Left renal cortex interstitium (tissue), 4 donors: Measurements from ENCODE around the gene COASY. TPM values are rescaled to one million over a fixed set of nuclear protein-coding genes. Genes with fewer than 3 reads are reported as not detected.

ENCODE experiments used
- DNase-seq, 4 donors: peaks; one replicate each; pipeline ENCODE4 v3.0.0-alpha.2; 2013; ENCODE audit warnings: low read depth in 4 of 4, low spot score in 2 of 4, missing footprints in 1 of 4
- polyA plus RNA-seq, 4 donors: library from polyadenylated mRNA; unstranded; fragments of 120-200 nt; gene quantifications; one replicate each; pipeline ENCODE4 v1.2.1, GENCODE V29; 2013; ENCODE audit not compliant: insufficient read length in 4 of 4

COASY gene
- polyA plus RNA-seq, 4 donors, result 57.7 to 67.1 (median 59.9) TPM

DNA sequence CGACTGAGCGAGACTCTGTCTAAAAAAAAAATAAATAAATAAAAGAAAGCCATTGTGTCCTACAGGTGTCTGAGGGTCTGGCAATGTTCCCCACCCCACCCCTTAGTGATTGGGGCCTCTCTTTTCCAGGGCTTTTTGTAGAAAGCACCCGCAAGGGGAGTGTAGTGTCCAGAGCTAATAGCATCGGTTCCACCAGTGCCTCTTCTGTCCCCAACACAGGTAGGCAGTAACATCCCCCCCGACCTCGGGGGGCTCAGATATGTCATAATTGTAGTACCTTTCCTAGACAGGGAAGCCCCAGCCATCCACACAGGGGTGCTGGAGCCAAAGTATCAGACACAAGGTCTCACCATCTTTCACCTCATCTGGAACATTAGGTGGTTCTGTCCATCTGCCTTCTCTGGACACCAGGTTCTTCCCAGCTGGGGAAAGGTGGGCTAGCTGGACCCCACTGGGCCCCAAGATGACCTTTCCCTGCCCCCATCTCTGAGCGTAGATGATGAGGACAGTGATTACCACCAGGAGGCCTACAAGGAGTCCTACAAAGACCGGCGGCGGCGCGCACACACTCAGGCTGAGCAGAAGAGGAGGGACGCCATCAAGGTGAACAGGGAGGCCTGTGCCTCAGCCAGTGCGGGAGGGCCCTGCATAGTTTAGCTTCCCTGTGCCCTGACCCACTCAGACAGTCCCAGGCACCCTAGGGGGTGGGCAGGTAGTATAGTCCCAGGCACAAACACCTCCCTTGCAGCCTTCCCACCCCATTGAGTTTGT, 6.6 kb downstream of the COASY start:
- DNase-seq, result no peak

DNA sequence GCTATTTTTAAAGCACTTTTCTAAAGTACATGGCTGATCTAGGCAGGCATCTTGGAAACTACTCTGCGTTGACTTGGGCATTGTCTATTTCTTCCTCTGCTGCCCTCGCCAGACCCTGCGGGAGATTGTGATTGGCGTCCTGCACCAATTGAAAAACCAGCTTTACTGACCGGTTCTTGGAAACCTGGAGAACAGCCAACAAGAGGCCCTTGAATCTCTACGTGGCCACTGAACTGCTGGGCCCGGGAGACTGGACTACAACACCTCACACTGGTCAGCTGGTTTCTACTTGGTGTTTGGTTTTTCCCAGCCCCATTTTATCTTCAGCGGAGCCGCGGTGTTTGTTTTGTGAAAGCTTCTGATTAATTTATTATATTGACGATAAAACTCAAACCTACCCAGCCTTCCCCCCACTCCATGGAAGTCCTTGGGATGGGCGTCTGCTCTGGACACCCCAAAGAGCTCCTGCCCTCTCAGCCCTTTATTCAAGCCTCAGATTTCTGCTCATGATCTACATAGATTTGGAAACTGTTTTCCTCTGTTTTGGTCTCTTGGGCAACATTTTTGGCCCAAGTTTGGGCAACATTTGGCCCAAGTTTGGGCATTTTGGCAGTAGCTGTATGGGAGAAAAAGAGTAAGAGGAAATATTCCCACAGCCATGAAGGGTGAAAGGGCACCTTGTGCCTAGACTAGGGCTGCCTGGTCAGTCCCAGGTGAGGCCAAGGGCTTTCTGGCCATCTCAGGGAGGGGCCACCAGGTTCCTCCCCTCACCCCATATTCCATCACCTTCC, 9.7 kb downstream of the COASY start:
- DNase-seq, result no peak

DNA sequence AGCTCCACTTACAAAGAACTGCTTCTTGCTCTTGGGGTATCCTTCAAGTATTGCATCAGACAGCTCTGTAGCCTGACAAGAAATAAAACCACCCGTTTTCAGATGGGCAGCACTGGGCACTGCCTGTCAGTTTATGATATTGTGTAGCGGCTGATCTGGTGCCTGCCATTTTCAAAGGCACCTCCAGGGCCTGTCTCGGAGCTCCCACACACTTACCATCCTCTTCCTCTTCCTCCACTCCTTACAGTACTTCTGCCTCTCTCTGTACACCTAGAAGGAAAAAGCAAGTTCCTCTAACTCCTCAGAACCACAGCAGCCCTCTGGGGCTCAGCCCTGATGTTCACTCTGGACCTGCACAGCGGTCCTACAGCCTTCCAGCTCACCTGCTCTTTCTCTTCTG, 11.1 kb downstream of the COASY start:
- no peak for DNase-seq

DNA sequence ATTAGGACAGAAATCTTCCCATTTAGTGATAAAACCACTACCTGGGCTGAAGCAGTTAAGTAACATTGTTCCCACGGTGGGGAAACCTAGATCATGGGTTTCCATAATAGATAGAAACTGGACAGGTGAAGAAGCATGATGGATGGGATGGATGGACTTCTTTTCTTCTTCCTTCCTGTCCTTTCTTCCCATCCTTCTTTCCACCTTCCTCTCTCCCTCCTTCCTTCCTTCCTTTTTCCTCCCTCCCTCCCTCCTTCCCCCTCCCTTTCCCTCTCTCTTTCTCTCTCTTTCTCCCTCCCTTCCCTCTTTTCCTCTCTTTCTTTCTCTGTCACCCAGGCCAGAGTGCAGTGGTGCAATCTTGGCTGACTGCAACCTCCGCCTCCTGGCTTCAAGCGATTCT, 12.5 kb downstream of the COASY start:
- no peak for DNase-seq

DNA sequence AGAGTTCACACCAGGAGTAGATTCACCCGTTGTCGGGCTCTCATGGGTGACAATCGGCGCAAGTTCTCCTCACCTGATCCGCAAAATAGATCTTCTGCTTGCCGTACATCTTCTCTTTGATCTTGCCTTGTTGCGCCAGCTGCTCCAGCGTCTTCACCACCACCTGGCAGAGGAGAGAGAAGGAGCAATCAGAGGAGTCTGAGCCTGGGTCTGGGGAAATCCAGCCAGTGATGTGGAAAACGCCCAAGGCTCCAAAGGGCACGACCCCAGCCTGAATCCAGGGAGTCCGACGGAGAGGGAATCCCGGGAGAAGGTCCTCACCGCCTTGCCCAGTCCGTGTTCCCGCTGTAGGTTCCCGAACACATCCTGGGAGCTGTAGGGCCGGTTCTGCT, 15.2 kb downstream of the COASY start:
- DNase-seq, result no peak

DNA sequence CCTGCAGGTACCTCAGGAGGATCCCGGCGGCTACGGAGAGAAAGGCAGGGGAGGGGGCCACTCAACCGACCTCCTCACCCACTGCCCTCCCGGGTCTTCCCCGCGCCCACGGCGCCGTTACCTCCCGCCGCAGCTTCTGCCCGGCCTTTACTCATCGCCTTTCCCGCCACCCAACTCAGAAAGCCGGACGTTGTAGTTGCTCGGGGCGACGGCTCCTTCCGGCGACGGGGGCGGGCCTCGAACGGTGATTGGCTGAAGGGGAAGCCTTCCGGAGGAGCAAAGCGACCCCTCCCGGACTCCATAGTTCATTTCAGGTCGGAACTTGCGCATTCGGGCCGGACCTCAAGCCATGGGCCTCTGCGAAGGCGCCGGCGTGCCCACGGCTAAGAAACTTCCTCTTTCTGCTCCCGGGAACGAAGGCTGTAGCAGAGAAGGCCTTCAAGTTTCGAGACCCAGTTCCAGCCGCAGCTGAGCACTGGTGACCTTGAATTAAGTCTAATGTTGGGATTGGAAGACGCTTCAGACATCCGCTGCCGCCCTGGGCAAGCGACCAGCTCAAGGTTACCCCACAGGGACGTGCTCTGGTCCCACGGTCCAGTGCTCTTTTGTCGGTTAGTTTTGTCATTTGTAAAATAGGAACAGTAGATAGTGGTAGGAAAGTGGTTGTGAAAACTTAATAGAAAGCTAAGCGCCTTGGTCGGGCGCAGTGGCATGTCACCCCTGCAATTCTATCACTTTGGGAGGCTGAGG, 15.8 kb downstream of the COASY start, which contains the start of gene PSMC3IP:
Gene PSMC3IP (minus strand): TSS at position 198 of the 750 bp plus-strand sequence. CDS start 43 bp downstream, at position 155.
- peak in 3 of 4 donors; percentile 75 to 91 (median 83) for DNase-seq

DNA sequence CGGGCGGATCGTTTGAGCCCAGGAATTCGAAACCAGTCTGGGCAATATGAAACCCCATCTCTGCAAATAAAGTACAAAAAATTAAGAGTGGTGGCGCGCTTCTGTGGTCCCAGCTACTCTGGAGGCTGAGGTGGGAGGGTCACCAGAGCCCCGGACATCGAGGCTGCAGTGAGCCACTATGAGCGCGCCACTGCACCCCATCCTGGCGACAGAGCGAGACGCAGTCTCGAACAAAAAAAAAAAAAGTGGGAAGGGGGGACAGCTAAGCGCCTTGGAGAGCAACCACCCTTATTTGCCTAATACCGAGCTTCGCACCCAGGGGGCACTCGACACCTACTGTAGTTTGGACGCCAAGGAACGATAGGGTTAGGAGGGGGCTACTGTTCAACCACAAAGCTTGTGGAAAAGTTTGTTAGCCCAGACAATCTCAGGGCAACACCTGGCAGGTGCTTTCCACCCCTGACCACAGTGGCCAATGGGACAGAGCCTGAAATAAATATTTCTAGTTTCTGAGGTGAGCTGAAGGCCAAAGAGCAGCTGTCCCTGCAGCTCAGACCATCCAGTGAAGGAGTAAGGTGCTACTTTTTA, 16.4 kb downstream of the COASY start:
- DNase-seq, result peak in 2 of 4 donors; percentile 58 to 80

DNA sequence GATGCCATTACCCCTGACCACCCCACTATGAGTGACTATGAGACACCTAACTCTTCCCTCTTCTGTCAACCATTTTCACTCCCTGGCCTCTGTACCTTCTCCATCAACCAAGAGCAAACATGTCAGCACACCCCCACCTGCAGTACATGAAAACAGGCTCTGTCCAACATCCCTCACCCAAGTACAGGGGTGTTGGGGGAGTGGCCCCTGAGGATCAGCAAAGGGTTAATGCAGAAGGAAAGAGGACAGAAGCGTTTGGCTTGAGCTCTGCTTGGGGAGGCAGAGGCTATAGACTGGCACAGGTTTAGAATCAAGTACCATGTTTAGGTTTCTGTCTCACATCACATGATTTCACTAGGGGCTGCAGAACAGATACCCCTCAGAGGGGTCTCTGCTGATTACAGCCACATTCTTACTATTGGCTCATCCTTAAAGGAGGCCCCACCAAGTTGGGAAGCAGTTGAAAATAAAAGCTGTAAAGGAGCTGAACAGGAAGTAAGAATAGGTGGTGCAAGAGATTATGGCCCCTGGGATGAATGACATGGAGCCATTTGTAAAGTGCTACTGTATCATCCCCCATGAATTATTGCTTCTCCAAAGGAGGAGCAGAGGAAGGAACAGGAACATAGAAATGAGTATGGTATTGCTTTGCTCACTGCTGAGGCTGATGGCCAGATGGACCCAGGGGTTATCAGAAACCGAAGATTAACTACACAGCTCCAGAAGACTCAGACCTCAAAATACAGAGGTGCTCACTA, 18.0 kb downstream of the COASY start:
- DNase-seq, result no peak

DNA sequence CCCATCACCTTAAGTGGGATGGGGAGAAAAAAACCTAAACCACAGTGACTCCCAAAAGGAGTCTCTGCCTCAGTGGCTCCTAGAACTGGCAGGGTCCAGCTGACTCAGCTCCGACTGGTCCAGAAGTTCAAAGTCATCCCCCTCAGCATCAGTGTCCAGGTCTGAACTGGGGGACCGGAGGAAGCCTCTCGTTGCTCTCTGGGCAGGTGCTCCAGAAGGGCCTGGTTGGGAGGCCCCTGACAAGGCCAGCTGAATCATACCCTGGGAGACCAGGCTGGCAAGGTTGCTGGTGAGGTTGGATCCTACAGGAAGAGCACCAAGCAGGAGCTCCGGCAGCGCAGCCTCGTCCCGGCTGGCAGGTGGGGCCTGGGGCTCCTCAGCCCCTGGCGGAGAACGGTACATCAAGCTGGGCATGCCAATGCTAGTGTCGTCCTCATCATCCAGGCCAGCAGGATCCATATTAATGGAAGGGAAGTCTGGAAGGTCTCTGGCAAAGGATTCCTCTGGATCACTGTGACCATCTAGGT, 19.9 kb downstream of the COASY start:
- no peak for DNase-seq

DNA sequence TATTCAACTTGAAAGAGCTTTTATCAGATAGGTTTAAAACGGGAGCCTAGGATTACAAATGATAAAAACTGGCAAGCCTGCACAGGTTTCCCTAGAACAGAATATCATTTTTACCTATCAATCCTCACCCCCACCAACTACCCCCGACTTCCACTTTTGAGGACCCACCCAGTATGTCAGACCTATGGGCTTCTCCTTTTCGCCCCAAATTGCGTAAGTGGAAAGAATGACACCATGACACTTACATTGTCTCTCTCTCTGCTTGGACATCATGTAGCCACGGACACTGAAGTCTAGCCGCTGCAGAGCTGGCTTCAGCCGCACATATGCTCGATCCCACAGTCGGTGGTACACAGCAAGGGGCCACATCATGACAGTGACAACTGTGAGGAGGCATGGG, 22.9 kb downstream of the COASY start:
- no peak for DNase-seq

DNA sequence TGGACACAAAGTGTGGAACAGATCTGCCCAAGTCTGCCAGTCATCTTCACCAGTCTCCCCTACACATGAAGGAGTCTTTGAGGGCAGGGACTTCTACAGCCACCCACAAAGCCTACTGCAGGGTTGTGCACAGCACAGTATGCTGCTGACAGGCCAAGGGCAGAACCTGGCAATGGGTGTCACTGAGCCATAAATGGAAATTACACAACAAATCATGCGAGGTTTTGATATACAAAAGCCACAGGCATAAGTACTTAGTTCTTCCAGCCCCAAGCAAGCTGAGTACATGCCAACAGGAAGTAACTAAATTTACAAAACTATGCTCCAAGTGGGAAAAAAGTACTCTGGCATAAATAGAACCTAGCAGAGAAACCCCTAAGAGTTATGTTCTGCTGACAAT, 23.4 kb downstream of the COASY start:
- DNase-seq, result no peak

DNA sequence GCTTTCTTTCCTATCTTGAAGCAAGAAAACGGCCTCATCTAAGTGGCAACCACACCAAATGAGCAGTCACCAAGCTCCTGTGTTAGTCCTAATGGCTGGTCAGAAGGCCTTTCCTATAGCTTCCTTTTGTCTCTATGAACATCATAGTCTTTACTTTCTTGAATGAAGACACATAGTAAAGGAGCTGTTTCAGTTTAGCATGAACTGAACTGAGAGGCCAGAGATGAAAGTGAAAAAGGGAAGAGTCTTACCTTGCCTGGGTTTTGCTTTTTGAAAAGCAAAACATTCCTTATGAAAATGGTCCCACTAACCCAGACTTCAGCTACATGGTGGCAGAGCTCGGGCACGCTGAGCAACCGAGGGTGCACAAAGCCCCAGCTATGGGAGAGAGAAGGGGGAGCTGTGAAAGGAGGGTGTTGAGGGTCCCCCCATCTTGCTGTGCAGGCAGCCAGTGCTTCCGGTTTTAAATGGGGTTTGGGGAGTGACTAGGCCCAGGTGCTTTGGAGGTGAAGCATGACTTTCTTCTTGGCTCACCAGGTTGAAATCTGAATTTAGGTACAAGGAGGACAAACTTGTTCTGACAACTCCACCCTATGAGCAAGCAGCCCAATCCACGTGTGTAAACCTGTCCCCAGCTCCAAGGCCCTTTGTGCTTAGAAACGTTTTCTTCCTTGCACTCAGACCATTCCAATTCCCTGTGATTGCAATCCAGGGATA, 24.7 kb downstream of the COASY start:
- DNase-seq, result no peak

DNA sequence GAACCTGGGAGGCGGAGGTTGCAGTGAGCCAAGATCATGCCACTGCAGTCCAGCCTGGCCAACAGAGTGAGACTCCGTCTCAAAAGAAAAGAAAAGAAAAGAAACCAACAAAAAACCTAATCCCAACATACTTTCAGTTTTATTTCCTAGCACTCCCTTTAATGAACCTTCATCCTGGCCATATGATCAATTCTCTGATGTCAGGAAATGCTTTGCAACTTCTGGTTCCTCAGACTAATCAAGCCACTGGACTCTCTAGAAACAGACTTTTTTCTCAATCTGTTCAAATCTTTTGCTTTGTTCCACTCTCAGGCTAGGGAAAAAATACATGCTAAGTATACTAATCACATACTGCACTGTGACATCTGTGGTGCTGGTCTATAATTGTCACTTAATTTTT, 28.9 kb downstream of the COASY start:
- DNase-seq, result no peak

DNA sequence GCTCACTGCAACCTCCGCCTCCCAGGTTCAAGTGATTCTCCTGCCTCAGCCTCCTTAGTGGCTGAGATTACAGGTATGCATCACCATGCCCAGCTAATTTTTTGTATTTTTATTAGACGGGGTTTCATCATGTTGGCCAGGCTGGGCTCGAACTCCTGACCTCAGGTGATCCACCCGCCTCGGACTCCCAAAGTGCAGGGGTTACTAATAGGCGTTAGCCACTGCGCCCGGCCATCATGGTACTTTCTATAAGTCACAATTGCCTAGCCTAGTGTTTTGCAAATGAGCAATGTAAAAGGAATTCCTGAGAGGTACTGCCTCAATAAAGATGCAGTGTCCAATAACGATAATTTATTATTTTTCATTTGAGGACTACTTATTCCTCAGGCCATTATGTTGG, 29.5 kb downstream of the COASY start:
- no peak for DNase-seq

DNA sequence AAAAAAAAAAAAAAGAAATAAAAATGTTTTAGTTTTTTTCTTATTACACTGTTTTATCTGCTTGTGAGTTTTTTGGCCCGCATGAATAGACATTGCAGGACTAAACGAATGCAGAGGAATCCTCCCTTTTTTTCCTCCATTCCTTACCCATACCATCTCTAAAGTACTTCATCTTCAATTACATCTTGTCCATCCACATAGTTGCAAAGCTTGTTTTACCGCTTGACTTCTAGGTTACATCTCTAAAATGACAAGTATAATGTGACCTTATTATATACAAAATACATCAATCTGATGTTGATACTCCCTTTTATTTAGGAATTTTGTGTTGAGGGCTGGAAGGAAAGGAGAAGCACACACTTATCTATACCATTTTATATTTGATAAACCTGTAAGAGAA, 34.4 kb downstream of the COASY start:
- DNase-seq, result no peak

DNA sequence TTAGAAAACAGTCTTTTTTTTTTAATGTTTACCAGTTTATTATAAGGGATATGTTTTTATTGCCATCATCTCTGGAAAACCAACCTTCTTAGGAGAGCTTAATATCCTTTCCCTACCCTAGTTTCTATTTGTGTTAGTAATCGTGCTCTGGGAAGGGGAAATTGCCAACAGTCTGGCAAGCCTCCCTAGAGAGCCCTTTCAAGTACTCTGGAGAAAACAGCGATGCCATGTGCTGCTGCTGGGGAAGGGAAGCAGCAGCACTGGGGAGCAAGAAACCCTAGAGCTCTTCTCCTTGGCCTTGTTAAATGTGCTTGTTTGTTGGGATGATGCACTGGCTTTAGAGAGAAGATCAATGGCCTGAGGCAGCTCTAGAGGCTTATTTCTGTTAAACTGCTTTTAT, 37.0 kb downstream of the COASY start:
- DNase-seq, result no peak

DNA sequence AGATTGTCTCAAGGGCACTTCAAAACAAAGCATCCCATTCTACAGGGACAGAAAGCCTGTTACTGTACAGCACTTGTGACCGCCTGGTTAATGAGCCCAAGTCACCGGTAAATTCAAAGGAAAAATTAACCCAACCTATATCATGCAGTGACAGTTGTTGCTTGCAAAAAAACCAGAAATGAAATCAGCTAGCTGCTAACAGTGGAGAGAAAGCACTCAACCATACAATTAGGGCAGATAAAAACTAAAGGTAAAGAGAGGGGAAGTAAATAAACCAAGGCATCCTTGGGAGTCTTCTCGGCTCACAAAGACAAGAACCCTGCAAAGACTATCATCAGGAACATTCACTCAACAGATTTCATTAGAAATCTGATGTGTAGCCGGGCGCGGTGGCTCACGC, 41.4 kb downstream of the COASY start:
- DNase-seq, result no peak

DNA sequence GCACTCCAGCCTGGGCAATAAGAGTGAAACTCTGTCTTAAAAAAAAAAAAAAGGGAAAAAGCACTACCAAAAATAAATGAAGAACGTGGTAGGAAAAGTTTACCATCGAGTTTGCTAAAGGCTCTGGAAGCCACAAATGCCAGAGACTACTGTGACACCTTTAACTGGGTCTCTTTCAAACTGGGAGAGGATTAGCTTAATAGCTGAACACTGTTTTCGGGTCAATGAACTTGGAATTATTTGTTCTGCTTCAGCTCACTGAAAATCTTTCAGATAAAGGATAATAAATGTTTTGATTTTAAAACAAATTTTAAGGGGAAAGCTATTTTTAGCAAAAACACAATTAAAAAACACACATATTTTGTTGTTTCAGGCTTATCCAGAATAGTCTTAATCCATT, 45.8 kb downstream of the COASY start:
- DNase-seq, result no peak
